ENCODE data around the gene CCDC92B.

DNA sequence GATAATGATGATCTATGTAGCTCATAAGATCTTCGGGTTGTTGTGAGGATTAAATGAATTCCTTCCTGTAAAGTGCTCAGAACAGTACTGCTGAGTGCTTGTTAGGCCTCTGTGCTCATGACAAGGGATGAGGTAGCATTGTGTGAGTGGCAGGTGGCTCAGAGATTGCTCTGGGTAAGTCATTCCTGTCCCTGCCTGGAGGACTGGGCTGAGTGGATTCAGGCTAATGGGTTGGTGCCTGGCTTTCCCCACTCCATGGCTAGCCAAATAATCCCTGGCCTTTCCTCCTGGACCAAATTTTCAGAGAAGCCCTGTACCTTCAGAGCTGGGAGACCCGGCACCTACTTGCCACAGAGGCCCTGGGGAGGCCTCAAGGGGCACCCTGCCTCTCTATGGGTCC, 1.3 kb upstream of the CCDC92B start:
- TF ChIP-seq EZH2phosphoT487 (IDR thresholded peaks at IDR 0.05; ENCODE audit: low read depth) = no peak
- no peak for TF ChIP-seq CTCF (IDR thresholded peaks at IDR 0.05; ENCODE audit: low read depth, low read length)

All from OCI-LY3 (cell line).